Epidermal melanocyte (primary cell): ENCODE measurements around the gene TEPSIN.

Experiments
- DNase-seq: peaks from one replicate; pipeline ENCODE4 v3.0.0; 2011; ENCODE audit warnings: low spot score; ENCODE audit not compliant: insufficient read length

TEPSIN gene

DNA sequence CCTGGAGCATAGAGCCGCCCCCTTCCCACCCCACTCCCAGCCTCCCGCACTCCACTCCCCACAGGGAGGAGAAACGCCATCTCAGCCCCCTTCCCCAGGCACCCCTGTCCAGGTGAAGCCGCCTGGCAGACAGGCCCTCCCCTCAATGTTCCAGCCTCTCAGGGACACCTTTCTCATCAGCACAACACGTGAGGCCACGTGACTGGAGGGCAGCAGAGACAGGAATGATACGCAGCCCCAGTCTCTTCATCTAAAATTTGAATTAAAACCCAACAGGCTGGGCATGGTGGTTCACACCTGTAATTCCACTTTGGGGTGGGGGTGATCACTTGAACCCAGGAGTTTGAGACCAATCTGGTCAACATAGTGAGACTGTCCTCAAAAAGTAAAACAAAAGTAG is 52.7 kb downstream of the TEPSIN start:
- DNase-seq, result no peak

DNA sequence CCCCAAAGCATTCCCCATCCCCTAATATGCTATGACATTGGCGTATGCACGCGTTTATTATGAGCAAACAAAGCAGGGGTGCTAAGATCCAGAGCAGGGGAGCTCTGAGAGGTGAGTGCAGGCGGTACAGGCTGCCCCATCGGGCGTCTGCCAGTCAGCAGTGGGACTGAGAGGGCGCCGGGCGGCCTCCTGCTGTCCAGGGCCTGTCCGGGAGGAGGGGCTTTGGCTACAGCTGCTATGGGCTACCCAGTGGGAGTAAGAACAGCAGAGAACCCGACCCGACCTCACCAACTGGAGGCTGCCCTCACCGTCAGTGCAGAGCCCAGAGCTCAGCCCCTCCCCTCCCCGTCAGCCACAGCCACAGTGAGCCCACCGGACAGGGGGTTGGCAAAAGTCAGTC is 54.3 kb downstream of the TEPSIN start:
- DNase-seq, result no peak

DNA sequence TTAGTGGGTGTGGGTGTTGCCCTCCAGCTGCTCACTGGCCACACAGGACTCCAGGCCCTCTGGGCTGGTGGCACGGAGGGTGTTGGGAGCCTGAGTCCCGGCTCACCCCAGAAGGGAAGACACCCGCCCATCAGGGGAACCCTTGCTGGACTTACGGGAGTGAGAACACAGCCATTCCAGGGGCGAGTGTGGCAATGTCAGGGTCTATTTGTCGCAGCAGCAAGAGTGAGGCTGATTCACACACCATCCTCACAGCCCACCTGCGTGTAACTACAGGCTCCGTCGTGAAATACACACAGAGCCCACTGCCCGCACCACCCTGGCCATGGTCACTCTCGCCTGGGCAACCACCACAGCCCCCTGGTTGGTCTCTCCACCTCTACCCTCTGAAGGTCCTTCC is 55.0 kb downstream of the TEPSIN start:
- DNase-seq, result no peak

DNA sequence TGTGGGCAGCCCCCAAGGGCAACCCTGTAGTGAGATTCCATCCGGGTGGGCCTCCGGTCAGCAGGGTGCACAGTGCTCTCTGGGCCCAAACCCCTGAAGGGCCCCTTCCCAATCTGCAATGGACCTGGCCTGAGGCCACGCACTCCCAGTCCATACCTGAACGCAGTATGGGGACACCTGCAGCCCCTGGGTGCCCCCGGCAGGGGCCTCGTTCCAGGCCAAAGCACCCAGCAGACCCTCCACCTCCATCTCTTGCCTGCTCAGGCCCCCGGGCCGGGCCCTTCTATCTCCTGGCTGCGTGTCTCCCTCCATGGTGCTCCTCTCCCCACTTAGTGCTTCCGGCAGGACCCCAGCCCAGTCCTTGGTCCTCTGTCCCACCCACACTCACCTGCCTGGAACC is 55.5 kb downstream of the TEPSIN start:
- no peak for DNase-seq

DNA sequence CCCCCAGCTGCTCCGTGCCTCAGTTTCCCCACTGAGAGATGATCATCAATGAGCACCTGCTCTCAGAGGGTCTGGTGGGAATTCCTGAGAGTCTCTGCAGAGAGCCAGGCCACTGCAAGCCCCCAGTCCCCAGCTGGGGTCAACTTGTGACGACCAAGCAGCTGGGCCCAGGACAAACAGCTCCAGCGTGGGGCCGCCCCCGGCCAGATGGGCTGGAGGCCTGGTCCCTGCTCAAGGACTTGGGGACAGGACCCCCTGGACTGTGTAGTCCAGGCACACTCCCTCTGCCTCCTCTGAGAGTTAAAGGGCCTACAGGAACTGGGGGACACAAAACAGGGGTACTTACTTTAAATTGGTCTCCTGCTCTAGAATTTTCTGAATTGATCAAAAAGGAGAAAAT is 56.3 kb downstream of the TEPSIN start:
- no peak for DNase-seq

DNA sequence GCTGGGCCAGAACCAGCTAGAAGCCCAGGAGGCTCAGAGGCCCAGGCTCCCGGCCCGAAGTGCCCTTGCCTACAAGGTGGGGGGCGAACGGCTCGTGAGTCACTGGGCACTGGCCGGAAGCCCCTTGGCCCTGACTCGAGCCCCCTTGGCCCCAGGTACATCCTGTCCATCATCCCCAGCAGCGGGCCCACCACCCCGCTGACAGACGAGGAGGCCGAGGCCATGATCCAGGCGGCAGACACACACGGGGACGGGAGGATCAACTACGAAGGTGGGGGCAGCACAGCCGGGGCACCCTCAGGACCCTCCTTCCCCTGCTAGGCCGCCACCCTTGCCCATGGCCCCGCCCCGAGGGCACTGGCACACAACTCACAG is 57.1 kb downstream of the TEPSIN start:
- DNase-seq, result no peak

DNA sequence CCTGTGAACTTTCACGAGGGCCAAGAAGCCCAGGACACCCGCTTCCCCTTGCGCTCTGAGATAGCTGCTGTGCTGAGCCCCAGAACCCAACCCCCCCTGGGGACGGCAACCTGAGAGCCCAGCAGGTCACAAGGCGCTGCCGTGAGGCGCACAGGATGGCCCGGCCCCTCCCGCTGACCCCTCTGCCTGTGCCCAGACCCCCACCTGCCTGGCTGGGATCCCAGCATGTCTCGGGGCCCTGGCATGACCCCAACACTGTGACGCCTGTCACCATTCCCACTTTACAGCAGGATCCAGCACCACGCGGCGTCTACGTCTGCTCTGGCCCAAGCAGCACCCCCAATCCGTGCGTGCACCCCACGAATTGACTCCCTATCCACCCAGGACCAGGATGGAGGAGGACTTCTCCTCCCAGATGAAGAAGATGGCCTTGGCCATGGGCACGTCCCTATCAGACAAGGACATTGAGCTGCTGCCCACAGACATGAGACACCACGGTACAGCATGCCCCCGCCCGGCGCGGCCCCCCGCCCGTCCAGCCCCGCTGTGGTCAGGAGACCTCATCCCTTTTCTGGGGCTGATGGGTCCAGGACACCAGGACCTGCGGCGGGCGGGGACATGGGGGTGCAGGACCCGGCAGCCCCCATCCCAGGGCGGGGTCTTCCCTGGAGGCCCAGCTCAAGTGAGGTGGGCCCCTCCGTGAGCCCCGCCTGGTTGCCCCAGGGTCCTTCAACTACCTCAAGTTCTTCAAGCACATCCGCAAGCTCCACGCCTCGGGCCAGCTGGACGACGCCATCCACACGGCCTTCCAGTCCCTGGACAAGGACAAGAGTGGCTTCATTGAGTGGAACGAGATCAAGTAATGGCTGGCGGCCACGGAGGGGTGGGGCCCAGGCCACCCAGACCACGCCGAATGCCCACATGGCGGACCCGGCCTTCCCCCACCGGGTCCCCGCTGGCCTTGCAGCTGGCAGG is 57.7 kb downstream of the TEPSIN start:
- DNase-seq, result no peak

DNA sequence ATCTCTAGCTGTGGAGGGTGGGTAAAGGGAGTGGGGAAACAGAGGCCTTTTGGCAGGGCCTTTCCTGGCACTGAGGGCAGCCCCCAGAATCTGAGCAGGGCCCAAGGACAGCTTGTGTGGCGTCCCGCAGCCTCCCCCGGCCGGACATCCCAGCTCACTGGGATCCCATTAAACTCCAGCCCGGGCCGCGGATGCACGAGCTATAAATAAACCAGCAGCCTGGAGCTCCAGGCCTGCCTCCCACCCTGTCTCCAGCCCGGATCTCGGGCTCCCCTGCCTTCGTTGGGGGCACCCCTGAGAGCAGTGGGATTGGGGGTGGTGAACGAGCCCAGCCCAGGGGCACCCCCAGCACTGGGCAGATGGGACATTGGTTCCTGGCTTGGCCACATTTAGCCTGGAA is 59.0 kb downstream of the TEPSIN start:
- no peak for DNase-seq

DNA sequence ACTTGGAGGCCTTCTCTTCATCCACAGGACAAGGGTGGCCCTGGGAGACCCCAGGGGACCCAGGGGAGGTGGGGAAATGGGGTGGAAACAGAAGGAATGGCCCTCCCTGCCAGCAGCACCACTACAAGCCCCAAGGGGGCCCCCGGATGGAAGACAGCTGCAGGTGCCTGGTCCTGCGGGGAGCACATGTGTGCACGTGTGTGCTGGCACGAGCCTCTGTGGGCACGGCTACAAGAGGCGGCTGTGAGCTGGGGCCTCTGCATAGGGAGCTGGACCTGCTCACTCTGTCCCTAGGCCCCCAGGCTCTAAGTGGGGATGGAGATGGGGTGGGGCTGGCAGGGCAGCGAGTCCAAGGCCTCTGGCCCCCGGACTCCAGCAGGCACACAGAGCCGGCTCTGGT is 59.6 kb downstream of the TEPSIN start:
- DNase-seq, result no peak
